ENCODE measurements around the gene SDC4.

Gene SDC4

GRCh38 chr20:45391559-45391958, 43.3 kb upstream of the SDC4 start:
- H2AFZ ChIP-seq (ENCODE audit: insufficient read depth, low read length, poor library complexity), result no peak overlapping the region
- no peaks in the 10 kb centered on the region for H3K79me2 ChIP-seq (ENCODE audit: control insufficient read depth, insufficient read depth, low read length, poor library complexity)
- no peak for DNase-seq
- no peaks in the 10 kb centered on the region for H3K9me3 ChIP-seq (ENCODE audit: insufficient read depth, low read depth, low read length)
- H4K91ac ChIP-seq (ENCODE audit: low read depth, low read length), result no peak overlapping the region
- no peak overlapping the region for H3K4me2 ChIP-seq (ENCODE audit: low read length)
- H4K12ac ChIP-seq (ENCODE audit: low read depth, low read length), result no peak overlapping the region
- WGBS (ENCODE audit: extremely low coverage, insufficient coverage, insufficient read length), result no CpG with 5 or more reads among the region's 2 CpGs
- H3K27me3 ChIP-seq (ENCODE audit: insufficient read depth, low read length), result no peaks in the 10 kb centered on the region
- no peak overlapping the region for H3K18ac ChIP-seq (ENCODE audit: low read length)
- no peak overlapping the region for H3K27ac ChIP-seq (ENCODE audit: low read depth, low read length)
- H3K23ac ChIP-seq (ENCODE audit: low read length), result no peak overlapping the region
- H3K36me3 ChIP-seq (ENCODE audit: control insufficient read depth in 1 of 2, insufficient read depth in 2 of 2, low read length in 2 of 2), result no peaks in the 10 kb centered on the region
- no peak overlapping the region for H3K4ac ChIP-seq (ENCODE audit: low read depth, low read length)
- no peak overlapping the region for H2BK5ac ChIP-seq (ENCODE audit: low read depth, low read length, poor library complexity)
- no peak overlapping the region for H3K4me3 ChIP-seq (ENCODE audit: low read depth, low read length)
- H2BK12ac ChIP-seq (ENCODE audit: low read length), result no peak overlapping the region
- H3K4me1 ChIP-seq (ENCODE audit: control insufficient read depth in 1 of 2, insufficient read depth in 2 of 2, low read length in 2 of 2), result no peaks in the 10 kb centered on the region
- H3K79me1 ChIP-seq (ENCODE audit: low read length), result no peaks in the 10 kb centered on the region
- H3K9ac ChIP-seq (ENCODE audit: low read length), result no peak overlapping the region
- H3K14ac ChIP-seq (ENCODE audit: low read length), result no peak overlapping the region
- H4K8ac ChIP-seq (ENCODE audit: low read depth, low read length), result no peak overlapping the region
- no peak overlapping the region for H2BK120ac ChIP-seq (ENCODE audit: insufficient read depth, low read length, poor library complexity)
- no peak overlapping the region for H2AK5ac ChIP-seq (ENCODE audit: low read length)

- H4K12ac ChIP-seq (ENCODE audit: low read depth, low read length), result no peak overlapping the region
- H3K4me2 ChIP-seq (ENCODE audit: low read length), result no peak overlapping the region
- H3K36me3 ChIP-seq (ENCODE audit: control insufficient read depth in 1 of 2, insufficient read depth in 2 of 2, low read length in 2 of 2), result no peaks in the 10 kb centered on the region
- H4K91ac ChIP-seq (ENCODE audit: low read depth, low read length), result no peak overlapping the region
- H2BK12ac ChIP-seq (ENCODE audit: low read length), result no peak overlapping the region
- H4K8ac ChIP-seq (ENCODE audit: low read depth, low read length), result no peak overlapping the region
- no peak overlapping the region for H2BK5ac ChIP-seq (ENCODE audit: low read depth, low read length, poor library complexity)
- no peak for DNase-seq
- H3K27ac ChIP-seq (ENCODE audit: low read depth, low read length), result no peak overlapping the region
- H2AK5ac ChIP-seq (ENCODE audit: low read length), result no peak overlapping the region
- no CpG with 5 or more reads among the region's 2 CpGs for WGBS (ENCODE audit: extremely low coverage, insufficient coverage, insufficient read length)
- no peak overlapping the region for H2BK120ac ChIP-seq (ENCODE audit: insufficient read depth, low read length, poor library complexity)
- no peaks in the 10 kb centered on the region for H3K79me1 ChIP-seq (ENCODE audit: low read length)
- no peaks in the 10 kb centered on the region for H3K4me1 ChIP-seq (ENCODE audit: control insufficient read depth in 1 of 2, insufficient read depth in 2 of 2, low read length in 2 of 2)
- no peak overlapping the region for H3K14ac ChIP-seq (ENCODE audit: low read length)
- no peak overlapping the region for H3K9ac ChIP-seq (ENCODE audit: low read length)
- no peaks in the 10 kb centered on the region for H3K27me3 ChIP-seq (ENCODE audit: insufficient read depth, low read length)
- H3K9me3 ChIP-seq (ENCODE audit: insufficient read depth, low read depth, low read length), result no peaks in the 10 kb centered on the region
- no peak overlapping the region for H3K4me3 ChIP-seq (ENCODE audit: low read depth, low read length)
- no peak overlapping the region for H3K23ac ChIP-seq (ENCODE audit: low read length)
- H3K79me2 ChIP-seq (ENCODE audit: control insufficient read depth, insufficient read depth, low read length, poor library complexity), result no peaks in the 10 kb centered on the region
- H3K18ac ChIP-seq (ENCODE audit: low read length), result no peak overlapping the region
- no peak overlapping the region for H2AFZ ChIP-seq (ENCODE audit: insufficient read depth, low read length, poor library complexity)
- H3K4ac ChIP-seq (ENCODE audit: low read depth, low read length), result no peak overlapping the region
Measured at GRCh38 chr20:45390931-45391330, 42.7 kb upstream of the SDC4 start.

DNA sequence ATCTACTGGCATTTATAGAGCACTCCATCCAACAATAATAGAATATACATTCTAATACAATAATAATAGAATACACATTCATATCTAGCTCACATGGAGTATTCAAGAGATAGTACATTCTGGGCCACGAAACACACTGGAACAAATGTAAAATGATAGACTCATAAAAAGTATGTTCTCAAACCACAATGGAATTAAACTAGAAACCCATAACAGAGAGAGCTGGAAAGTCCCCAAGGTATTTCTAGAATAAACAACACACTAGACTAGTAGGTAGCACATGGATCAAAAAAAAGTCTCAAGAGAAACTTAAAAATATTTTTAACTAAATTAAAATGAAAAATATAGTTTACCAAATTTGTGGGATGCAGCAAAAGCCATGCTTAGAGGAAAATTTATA, 39.0 kb upstream of the SDC4 start:
- Histone ChIP-seq H3K4me3 (ENCODE audit: low read depth, low read length) (no peak overlapping the region), H3K79me1 (ENCODE audit: low read length) (no peaks in the 10 kb centered on the region), H3K36me3 (ENCODE audit: control insufficient read depth in 1 of 2, insufficient read depth in 2 of 2, low read length in 2 of 2) (no peaks in the 10 kb centered on the region), H2BK12ac (ENCODE audit: low read length) (no peak overlapping the region), H3K4me1 (ENCODE audit: control insufficient read depth in 1 of 2, insufficient read depth in 2 of 2, low read length in 2 of 2) (no peaks in the 10 kb centered on the region), H3K27ac (ENCODE audit: low read depth, low read length) (no peak overlapping the region), H2AFZ (ENCODE audit: insufficient read depth, low read length, poor library complexity) (no peak overlapping the region), H3K9ac (ENCODE audit: low read length) (no peak overlapping the region), H3K4me2 (ENCODE audit: low read length) (no peak overlapping the region), H4K91ac (ENCODE audit: low read depth, low read length) (no peak overlapping the region), H3K18ac (ENCODE audit: low read length) (no peak overlapping the region), H3K23ac (ENCODE audit: low read length) (no peak overlapping the region), H2AK5ac (ENCODE audit: low read length) (no peak overlapping the region), H2BK5ac (ENCODE audit: low read depth, low read length, poor library complexity) (no peak overlapping the region), H3K9me3 (ENCODE audit: insufficient read depth, low read depth, low read length) (no peaks in the 10 kb centered on the region), H3K27me3 (ENCODE audit: insufficient read depth, low read length) (no peaks in the 10 kb centered on the region), H2BK120ac (ENCODE audit: insufficient read depth, low read length, poor library complexity) (no peak overlapping the region), H3K14ac (ENCODE audit: low read length) (no peak overlapping the region), H4K8ac (ENCODE audit: low read depth, low read length) (no peak overlapping the region), H3K79me2 (ENCODE audit: control insufficient read depth, insufficient read depth, low read length, poor library complexity) (no peaks in the 10 kb centered on the region), H3K4ac (ENCODE audit: low read depth, low read length) (no peak overlapping the region), H4K12ac (ENCODE audit: low read depth, low read length) (no peak overlapping the region)
- WGBS (ENCODE audit: extremely low coverage, insufficient coverage, insufficient read length), result no CpG with 5 or more reads among the region's 1 CpG
- DNase-seq, result no peak

DNA sequence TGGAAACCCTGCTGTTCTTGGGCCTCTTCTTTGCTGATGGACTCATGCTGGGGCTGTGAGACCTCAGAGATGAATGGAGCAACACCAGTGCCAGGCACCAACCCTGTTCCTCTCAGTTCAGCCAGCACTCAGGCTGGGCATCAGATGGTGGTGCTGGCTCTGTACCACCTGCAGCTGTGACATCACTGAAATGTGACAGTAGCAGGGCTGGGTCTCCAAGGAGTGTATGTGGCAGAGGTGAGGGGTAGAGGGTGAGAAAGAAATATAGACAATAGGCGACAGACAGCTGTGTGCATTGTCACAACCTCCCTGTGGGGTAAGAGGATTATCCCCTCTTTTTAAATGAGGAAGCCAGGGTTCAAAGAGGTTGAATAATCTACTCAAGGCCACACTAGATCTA, 30.0 kb upstream of the SDC4 start, which contains the start of gene TP53TG5:
TP53TG5 (minus strand) TSS at position 135 of the 400 bp plus-strand sequence; CDS start at position 46, 89 bp downstream.
- no peak within 1 kb of the TSS for H4K91ac ChIP-seq (ENCODE audit: low read depth, low read length)
- H3K27me3 ChIP-seq (ENCODE audit: insufficient read depth, low read length), result no peaks in the 10 kb centered on the region
- no peak within 1 kb of the TSS for H2BK5ac ChIP-seq (ENCODE audit: low read depth, low read length, poor library complexity)
- DNase-seq, result no peak
- H3K4me2 ChIP-seq (ENCODE audit: low read length), result no peak within 1 kb of the TSS
- H4K8ac ChIP-seq (ENCODE audit: low read depth, low read length), result no peak within 1 kb of the TSS
- H3K79me1 ChIP-seq (ENCODE audit: low read length), result no peaks in the 10 kb centered on the region
- no peak within 1 kb of the TSS for H3K14ac ChIP-seq (ENCODE audit: low read length)
- H2AFZ ChIP-seq (ENCODE audit: insufficient read depth, low read length, poor library complexity), result no peak within 1 kb of the TSS
- H2AK5ac ChIP-seq (ENCODE audit: low read length), result no peak within 1 kb of the TSS
- peaks cover 4 to 6% of the 10 kb centered on the region in 2 experiments for H3K36me3 ChIP-seq (ENCODE audit: control insufficient read depth in 1 of 2, insufficient read depth in 2 of 2, low read length in 2 of 2)
- H3K4ac ChIP-seq (ENCODE audit: low read depth, low read length), result no peak within 1 kb of the TSS
- H3K9me3 ChIP-seq (ENCODE audit: insufficient read depth, low read depth, low read length), result no peaks in the 10 kb centered on the region
- no peak within 1 kb of the TSS for H4K12ac ChIP-seq (ENCODE audit: low read depth, low read length)
- no peak within 1 kb of the TSS for H3K18ac ChIP-seq (ENCODE audit: low read length)
- H3K4me1 ChIP-seq (ENCODE audit: control insufficient read depth in 1 of 2, insufficient read depth in 2 of 2, low read length in 2 of 2), result peaks cover 3% of the 10 kb centered on the region in 2 experiments
- H3K23ac ChIP-seq (ENCODE audit: low read length), result no peak within 1 kb of the TSS
- H3K27ac ChIP-seq (ENCODE audit: low read depth, low read length), result no peak within 1 kb of the TSS
- no peaks in the 10 kb centered on the region for H3K79me2 ChIP-seq (ENCODE audit: control insufficient read depth, insufficient read depth, low read length, poor library complexity)
- no peak within 1 kb of the TSS for H3K9ac ChIP-seq (ENCODE audit: low read length)
- no peak within 1 kb of the TSS for H3K4me3 ChIP-seq (ENCODE audit: low read depth, low read length)
- no peak within 1 kb of the TSS for H2BK120ac ChIP-seq (ENCODE audit: insufficient read depth, low read length, poor library complexity)
- no CpG with 5 or more reads among the region's 1 CpG for WGBS (ENCODE audit: extremely low coverage, insufficient coverage, insufficient read length)
- no peak within 1 kb of the TSS for H2BK12ac ChIP-seq (ENCODE audit: low read length)
